Astrocyte (in vitro differentiated cells and primary cell): ENCODE measurements around the gene IL2RA. TPM values are rescaled to one million over a fixed set of nuclear protein-coding genes. Genes with fewer than 3 reads are reported as not detected.
"Not testable (repeated sequence)": the region's sequence is repeated elsewhere in the genome, so short reads cannot be mapped to it uniquely, and the experiment has no call there.

ENCODE experiments used
- DNase-seq: peaks from one replicate; pipeline ENCODE4 v3.0.0-alpha.2; 2010; ENCODE audit warnings: low read depth
- FAIRE-seq: peaks from 2 replicates; lab custom pipeline; 2011; peaks lifted over from hg19 to GRCh38; lab: Jason Lieb, UNC
- H2AFZ ChIP-seq: 2 replicates; pipeline ENCODE4 v1.6.0; 2012; ENCODE audit warnings: low read depth, low read length, inconsistent platforms
- H3K27ac ChIP-seq: 2 replicates; pipeline ENCODE4 v1.5.1; 2011; ENCODE audit warnings: low read depth, low read length, inconsistent platforms
- H3K27me3 ChIP-seq: 2 replicates; pipeline ENCODE4 v1.6.0; 2011; ENCODE audit warnings: low read length, inconsistent platforms; ENCODE audit not compliant: insufficient read depth
- H3K36me3 ChIP-seq: 2 replicates; pipeline ENCODE4 v1.5.1; 2011; ENCODE audit warnings: low read length, inconsistent platforms; ENCODE audit not compliant: insufficient read depth
- H3K4me1 ChIP-seq: 2 replicates; pipeline ENCODE4 v1.5.1; 2011; ENCODE audit warnings: low read length, inconsistent platforms; ENCODE audit not compliant: insufficient read depth
- H3K4me2 ChIP-seq: 2 replicates; pipeline ENCODE4 v1.6.0; 2012; ENCODE audit warnings: low read length, inconsistent platforms
- H3K4me3 ChIP-seq: 2 replicates; pipeline ENCODE4 v1.5.1; 2011; ENCODE audit warnings: low read depth, mild to moderate bottlenecking, low read length, inconsistent platforms; ENCODE audit not compliant: insufficient read depth
- H3K79me2 ChIP-seq: 2 replicates; pipeline ENCODE4 v1.6.0; 2012; ENCODE audit warnings: mild to moderate bottlenecking, low read length, inconsistent platforms; ENCODE audit not compliant: insufficient read depth
- H3K9ac ChIP-seq: 2 replicates; pipeline ENCODE4 v1.6.0; 2012; ENCODE audit warnings: mild to moderate bottlenecking, low read length, inconsistent platforms
- H3K9me3 ChIP-seq: 2 replicates; pipeline ENCODE4 v1.5.1; 2012; ENCODE audit warnings: low read depth, mild to moderate bottlenecking, low read length, inconsistent platforms; ENCODE audit not compliant: insufficient read depth
- H4K20me1 ChIP-seq: 2 replicates; pipeline ENCODE4 v1.6.0; 2012; ENCODE audit warnings: low read length, inconsistent platforms; ENCODE audit not compliant: insufficient read depth
- H3K27ac Mint-ChIP-seq: one replicate; pipeline ENCODE4 v1.8.0; 2021; ENCODE audit warnings: mild to moderate bottlenecking, mixed read lengths; ENCODE audit not compliant: unreplicated experiment
- H3K27me3 Mint-ChIP-seq: one replicate; pipeline ENCODE4 v1.8.0; 2021; ENCODE audit warnings: low read depth, mixed read lengths; ENCODE audit not compliant: unreplicated experiment
- H3K36me3 Mint-ChIP-seq: one replicate; pipeline ENCODE4 v1.8.0; 2021; ENCODE audit warnings: low read depth, mixed read lengths; ENCODE audit not compliant: unreplicated experiment
- H3K4me1 Mint-ChIP-seq: one replicate; pipeline ENCODE4 v1.8.0; 2021; ENCODE audit warnings: low read depth, mixed read lengths; ENCODE audit not compliant: unreplicated experiment
- H3K4me3 Mint-ChIP-seq: one replicate; pipeline ENCODE4 v1.8.0; 2021; ENCODE audit warnings: mild to moderate bottlenecking, moderate library complexity, mixed read lengths; ENCODE audit not compliant: unreplicated experiment
- H3K9me3 Mint-ChIP-seq: one replicate; pipeline ENCODE4 v1.8.0; 2021; ENCODE audit warnings: mild to moderate bottlenecking, mixed read lengths; ENCODE audit not compliant: unreplicated experiment
- EZH2 ChIP-seq: IDR thresholded peaks from 2 replicates; pipeline ENCODE4 v1.6.1; 2012; ENCODE audit warnings: mild to moderate bottlenecking, low read length, inconsistent platforms; ENCODE audit not compliant: insufficient read depth
- total RNA-seq: library from RNA; stranded (reverse); gene quantifications from 2 replicates; pipeline ENCODE4 v1.2.1, GENCODE V29; 2021
- TF ChIP-seq, protein P1 (sequence below): IDR thresholded peaks from 2 replicates; pipeline ENCODE4 v1.5.1; 2011; ENCODE audit warnings: low read depth, mild to moderate bottlenecking, inconsistent platforms, low read length, moderate library complexity; ENCODE audit not compliant: insufficient read depth

Gene IL2RA
- total RNA-seq, 1 donor from 2014 or later, result not detected

- H3K9ac ChIP-seq, result no peak overlapping the region
- no peaks in the 10 kb centered on the region for H3K27me3 ChIP-seq
- peaks cover 56% of the 10 kb centered on the region for H3K36me3 ChIP-seq
- peak; percentile 75 for FAIRE-seq
- Mint-ChIP-seq H3K4me1 (peaks cover 3% of the 10 kb centered on the region), H3K27me3 (no peaks in the 10 kb centered on the region), H3K4me3 (no peak overlapping the region), H3K27ac (peak overlapping the region; percentile 50), H3K9me3 (no peaks in the 10 kb centered on the region), H3K36me3 (peaks cover 9% of the 10 kb centered on the region)
- no peak for TF ChIP-seq EZH2
- TF ChIP-seq, protein P1, sequence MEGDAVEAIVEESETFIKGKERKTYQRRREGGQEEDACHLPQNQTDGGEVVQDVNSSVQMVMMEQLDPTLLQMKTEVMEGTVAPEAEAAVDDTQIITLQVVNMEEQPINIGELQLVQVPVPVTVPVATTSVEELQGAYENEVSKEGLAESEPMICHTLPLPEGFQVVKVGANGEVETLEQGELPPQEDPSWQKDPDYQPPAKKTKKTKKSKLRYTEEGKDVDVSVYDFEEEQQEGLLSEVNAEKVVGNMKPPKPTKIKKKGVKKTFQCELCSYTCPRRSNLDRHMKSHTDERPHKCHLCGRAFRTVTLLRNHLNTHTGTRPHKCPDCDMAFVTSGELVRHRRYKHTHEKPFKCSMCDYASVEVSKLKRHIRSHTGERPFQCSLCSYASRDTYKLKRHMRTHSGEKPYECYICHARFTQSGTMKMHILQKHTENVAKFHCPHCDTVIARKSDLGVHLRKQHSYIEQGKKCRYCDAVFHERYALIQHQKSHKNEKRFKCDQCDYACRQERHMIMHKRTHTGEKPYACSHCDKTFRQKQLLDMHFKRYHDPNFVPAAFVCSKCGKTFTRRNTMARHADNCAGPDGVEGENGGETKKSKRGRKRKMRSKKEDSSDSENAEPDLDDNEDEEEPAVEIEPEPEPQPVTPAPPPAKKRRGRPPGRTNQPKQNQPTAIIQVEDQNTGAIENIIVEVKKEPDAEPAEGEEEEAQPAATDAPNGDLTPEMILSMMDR, result peak; percentile 73
- H3K4me3 ChIP-seq, result no peak overlapping the region
- H3K4me1 ChIP-seq, result no peaks in the 10 kb centered on the region
- H4K20me1 ChIP-seq, result peaks cover 37% of the 10 kb centered on the region
- DNase-seq, result peak; percentile 14
- H3K79me2 ChIP-seq, result peaks cover 14% of the 10 kb centered on the region
- H2AFZ ChIP-seq, result no peak overlapping the region
- no peak overlapping the region for H3K4me2 ChIP-seq
- no peak overlapping the region for H3K27ac ChIP-seq
- no peaks in the 10 kb centered on the region for H3K9me3 ChIP-seq
Observed at GRCh38 chr10:6108631-6109443, 46.7 kb upstream of the IL2RA start.

DNA sequence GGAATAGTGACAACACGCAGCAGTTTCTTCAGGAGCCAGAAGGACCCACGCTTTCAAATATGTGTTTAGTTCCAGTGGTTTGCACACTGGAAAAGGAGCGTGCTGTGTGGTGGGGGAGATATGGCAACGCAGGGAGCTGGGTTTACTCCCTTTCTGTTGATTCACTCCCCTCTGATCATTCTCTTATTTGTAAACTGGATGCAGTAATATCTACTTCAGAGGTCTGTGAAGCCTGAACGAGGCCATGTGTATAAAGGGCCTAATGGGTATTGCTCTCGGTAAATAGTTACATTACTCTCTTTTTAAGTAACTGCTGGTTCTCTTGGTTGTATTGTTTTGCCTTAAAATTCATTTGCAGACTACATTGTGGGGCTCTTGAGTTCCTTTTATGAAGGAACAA, 45.9 kb upstream of the IL2RA start:
- TF ChIP-seq EZH2, result no peak
- TF ChIP-seq, protein P1, result no peak
- Histone ChIP-seq H3K4me2 (no peak overlapping the region), H3K4me3 (no peak overlapping the region), H3K9me3 (no peaks in the 10 kb centered on the region), H2AFZ (no peak overlapping the region), H3K36me3 (peaks cover 50% of the 10 kb centered on the region), H3K27ac (no peak overlapping the region), H3K4me1 (no peaks in the 10 kb centered on the region), H4K20me1 (peaks cover 40% of the 10 kb centered on the region), H3K79me2 (peaks cover 17% of the 10 kb centered on the region), H3K27me3 (no peaks in the 10 kb centered on the region), H3K9ac (no peak overlapping the region)
- FAIRE-seq, result no peak
- H3K9me3 Mint-ChIP-seq, result no peaks in the 10 kb centered on the region
- DNase-seq, result no peak
- peaks cover 3% of the 10 kb centered on the region for H3K4me1 Mint-ChIP-seq
- no peak overlapping the region for H3K27ac Mint-ChIP-seq
- no peak overlapping the region for H3K4me3 Mint-ChIP-seq
- H3K27me3 Mint-ChIP-seq, result no peaks in the 10 kb centered on the region
- H3K36me3 Mint-ChIP-seq, result peaks cover 9% of the 10 kb centered on the region

- H3K27ac Mint-ChIP-seq, H3K4me2 ChIP-seq, H3K4me3 ChIP-seq, DNase-seq, FAIRE-seq, H3K9me3 ChIP-seq, H3K27me3 ChIP-seq, H3K27ac ChIP-seq, H3K36me3 Mint-ChIP-seq, H3K27me3 Mint-ChIP-seq, H3K4me1 Mint-ChIP-seq, H3K9me3 Mint-ChIP-seq, H2AFZ ChIP-seq, H3K4me3 Mint-ChIP-seq, H3K9ac ChIP-seq, H3K4me1 ChIP-seq: not testable (repeated sequence)
- Histone ChIP-seq H3K79me2 (peaks cover 17% of the 10 kb centered on the region), H4K20me1 (peaks cover 44% of the 10 kb centered on the region), H3K36me3 (peaks cover 49% of the 10 kb centered on the region)
Observed at GRCh38 chr10:6107616-6108015, 45.4 kb upstream of the IL2RA start.
